GM12891 (cell line): ENCODE data around the gene ETS1.

Experiments
- PAX5 ChIP-seq: IDR thresholded peaks from 2 replicates; pipeline ENCODE4 v1.6.1; 2011; ENCODE audit warnings: low read length, moderate library complexity, mild to moderate bottlenecking; ENCODE audit not compliant: insufficient read depth, severe bottlenecking
- POLR2A ChIP-seq: IDR thresholded peaks from 2 replicates; pipeline ENCODE4 v1.6.1; 2011; ENCODE audit warnings: low read depth, low read length, control low read depth
- POLR2AphosphoS5 ChIP-seq: IDR thresholded peaks from 2 replicates; pipeline ENCODE4 v1.6.1; 2011; ENCODE audit warnings: low read depth, low read length, control low read depth
- SPI1 ChIP-seq: IDR thresholded peaks from 2 replicates; pipeline ENCODE4 v1.6.1; 2011; ENCODE audit warnings: low read depth, low read length, control low read depth
- TAF1 ChIP-seq: IDR thresholded peaks from 2 replicates; pipeline ENCODE4 v1.6.1; 2011; ENCODE audit warnings: low read depth, low read length, control low read depth

- TF ChIP-seq POLR2A = no peak
- TF ChIP-seq POLR2AphosphoS5 = no peak
- TF ChIP-seq TAF1 = no peak
- no peak for TF ChIP-seq SPI1
- no peak for TF ChIP-seq PAX5
These were observed 111.3 kb downstream of the ETS1 start for GRCh38 chr11:128476049-128476448.
